ENCODE results near the gene VSIG1.

DNA sequence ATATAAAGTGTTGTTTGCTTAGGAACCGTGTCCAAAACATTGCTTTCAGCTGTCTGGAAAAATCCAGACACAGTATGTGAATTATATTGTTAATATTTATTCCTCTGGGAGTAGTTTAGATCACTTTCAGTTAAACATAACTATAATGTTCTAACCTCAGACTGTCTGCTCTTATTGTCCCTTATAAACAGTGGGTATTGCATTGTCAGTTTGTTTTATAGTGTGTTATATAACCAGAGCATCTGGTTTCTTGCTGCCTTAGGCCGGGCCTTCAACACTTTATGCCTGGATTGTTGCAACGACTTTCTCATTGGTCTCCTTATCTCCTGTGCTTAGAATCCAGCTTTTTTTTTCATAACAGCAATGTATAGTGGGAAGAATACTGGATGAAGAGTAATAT lies 73.1 kb downstream of the VSIG1 start:
- TF ChIP-seq, protein P1, sequence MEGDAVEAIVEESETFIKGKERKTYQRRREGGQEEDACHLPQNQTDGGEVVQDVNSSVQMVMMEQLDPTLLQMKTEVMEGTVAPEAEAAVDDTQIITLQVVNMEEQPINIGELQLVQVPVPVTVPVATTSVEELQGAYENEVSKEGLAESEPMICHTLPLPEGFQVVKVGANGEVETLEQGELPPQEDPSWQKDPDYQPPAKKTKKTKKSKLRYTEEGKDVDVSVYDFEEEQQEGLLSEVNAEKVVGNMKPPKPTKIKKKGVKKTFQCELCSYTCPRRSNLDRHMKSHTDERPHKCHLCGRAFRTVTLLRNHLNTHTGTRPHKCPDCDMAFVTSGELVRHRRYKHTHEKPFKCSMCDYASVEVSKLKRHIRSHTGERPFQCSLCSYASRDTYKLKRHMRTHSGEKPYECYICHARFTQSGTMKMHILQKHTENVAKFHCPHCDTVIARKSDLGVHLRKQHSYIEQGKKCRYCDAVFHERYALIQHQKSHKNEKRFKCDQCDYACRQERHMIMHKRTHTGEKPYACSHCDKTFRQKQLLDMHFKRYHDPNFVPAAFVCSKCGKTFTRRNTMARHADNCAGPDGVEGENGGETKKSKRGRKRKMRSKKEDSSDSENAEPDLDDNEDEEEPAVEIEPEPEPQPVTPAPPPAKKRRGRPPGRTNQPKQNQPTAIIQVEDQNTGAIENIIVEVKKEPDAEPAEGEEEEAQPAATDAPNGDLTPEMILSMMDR (IDR thresholded peaks at IDR 0.05 in 2 of 3, conservative IDR thresholded peaks at IDR 0.05 in 1 of 3; ENCODE audit: borderline replicate concordance in 1 of 3, insufficient read depth in 1 of 3, low read depth in 2 of 3, low read length in 2 of 3): no peak
- TF ChIP-seq RAD21 (IDR thresholded peaks at IDR 0.05; ENCODE audit: low read depth) (no peak), SIN3A (IDR thresholded peaks at IDR 0.05; ENCODE audit: low read depth) (no peak), ZNF274 (IDR thresholded peaks at IDR 0.05; ENCODE audit: low read depth, low read length) (no peak), EGR1 (IDR thresholded peaks at IDR 0.05; ENCODE audit: low read depth) (no peak), SP1 (IDR thresholded peaks at IDR 0.05; ENCODE audit: low read depth) (no peak), TCF7L2 (IDR thresholded peaks at IDR 0.05; ENCODE audit: borderline replicate concordance, extremely low read depth, insufficient read depth, insufficient read length) (no peak), ZFX (IDR thresholded peaks at IDR 0.05) (no peak), POLR2AphosphoS5 (IDR thresholded peaks at IDR 0.05; ENCODE audit: low read depth, low read length) (no peak), POLR2A (IDR thresholded peaks at IDR 0.05; ENCODE audit: borderline replicate concordance, extremely low read depth, insufficient read depth, insufficient read length) (no peak), EZH2phosphoT487 (IDR thresholded peaks at IDR 0.05; ENCODE audit: borderline replicate concordance) (no peak)
- TF ChIP-seq, protein P2, sequence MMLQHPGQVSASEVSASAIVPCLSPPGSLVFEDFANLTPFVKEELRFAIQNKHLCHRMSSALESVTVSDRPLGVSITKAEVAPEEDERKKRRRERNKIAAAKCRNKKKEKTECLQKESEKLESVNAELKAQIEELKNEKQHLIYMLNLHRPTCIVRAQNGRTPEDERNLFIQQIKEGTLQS (IDR thresholded peaks at IDR 0.05): no peak
- TF ChIP-seq, protein P3, sequence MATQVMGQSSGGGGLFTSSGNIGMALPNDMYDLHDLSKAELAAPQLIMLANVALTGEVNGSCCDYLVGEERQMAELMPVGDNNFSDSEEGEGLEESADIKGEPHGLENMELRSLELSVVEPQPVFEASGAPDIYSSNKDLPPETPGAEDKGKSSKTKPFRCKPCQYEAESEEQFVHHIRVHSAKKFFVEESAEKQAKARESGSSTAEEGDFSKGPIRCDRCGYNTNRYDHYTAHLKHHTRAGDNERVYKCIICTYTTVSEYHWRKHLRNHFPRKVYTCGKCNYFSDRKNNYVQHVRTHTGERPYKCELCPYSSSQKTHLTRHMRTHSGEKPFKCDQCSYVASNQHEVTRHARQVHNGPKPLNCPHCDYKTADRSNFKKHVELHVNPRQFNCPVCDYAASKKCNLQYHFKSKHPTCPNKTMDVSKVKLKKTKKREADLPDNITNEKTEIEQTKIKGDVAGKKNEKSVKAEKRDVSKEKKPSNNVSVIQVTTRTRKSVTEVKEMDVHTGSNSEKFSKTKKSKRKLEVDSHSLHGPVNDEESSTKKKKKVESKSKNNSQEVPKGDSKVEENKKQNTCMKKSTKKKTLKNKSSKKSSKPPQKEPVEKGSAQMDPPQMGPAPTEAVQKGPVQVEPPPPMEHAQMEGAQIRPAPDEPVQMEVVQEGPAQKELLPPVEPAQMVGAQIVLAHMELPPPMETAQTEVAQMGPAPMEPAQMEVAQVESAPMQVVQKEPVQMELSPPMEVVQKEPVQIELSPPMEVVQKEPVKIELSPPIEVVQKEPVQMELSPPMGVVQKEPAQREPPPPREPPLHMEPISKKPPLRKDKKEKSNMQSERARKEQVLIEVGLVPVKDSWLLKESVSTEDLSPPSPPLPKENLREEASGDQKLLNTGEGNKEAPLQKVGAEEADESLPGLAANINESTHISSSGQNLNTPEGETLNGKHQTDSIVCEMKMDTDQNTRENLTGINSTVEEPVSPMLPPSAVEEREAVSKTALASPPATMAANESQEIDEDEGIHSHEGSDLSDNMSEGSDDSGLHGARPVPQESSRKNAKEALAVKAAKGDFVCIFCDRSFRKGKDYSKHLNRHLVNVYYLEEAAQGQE (IDR thresholded peaks at IDR 0.05; ENCODE audit: low read depth): no peak

Data from HCT116 (cell line).